Ishikawa (cell line): ENCODE measurements around the gene RPEL1.

Source experiments
- CEBPB ChIP-seq: IDR thresholded peaks from 2 replicates; pipeline ENCODE4 v1.6.1; 2012
- EP300 ChIP-seq: IDR thresholded peaks from 2 replicates; pipeline ENCODE4 v1.6.1; 2012; ENCODE audit warnings: borderline replicate concordance
- FOXM1 ChIP-seq: IDR thresholded peaks from 2 replicates; pipeline ENCODE4 v1.6.1; 2012; ENCODE audit warnings: low read depth, borderline replicate concordance
- MAX ChIP-seq: IDR thresholded peaks from 2 replicates; pipeline ENCODE4 v1.6.1; 2012
- RAD21 ChIP-seq: IDR thresholded peaks from 2 replicates; pipeline ENCODE4 v1.6.1; 2012; ENCODE audit warnings: low read depth
- REST ChIP-seq: IDR thresholded peaks from 2 replicates; pipeline ENCODE4 v1.6.1; 2012; ENCODE audit warnings: low read depth, mild to moderate bottlenecking
- TAF1 ChIP-seq: IDR thresholded peaks from 2 replicates; pipeline ENCODE4 v1.6.1; 2012; ENCODE audit warnings: low read depth, mild to moderate bottlenecking
- YY1 ChIP-seq: IDR thresholded peaks from 2 replicates; pipeline ENCODE4 v1.6.1; 2012; ENCODE audit warnings: low read depth
- ZBTB7A ChIP-seq: IDR thresholded peaks from 2 replicates; pipeline ENCODE4 v1.6.1; 2012; ENCODE audit warnings: low read depth

GRCh38 chr10:103278862-103279298 is 33.2 kb downstream of the RPEL1 start:
- TF ChIP-seq TAF1 (no peak), REST (peak; percentile 99), EP300 (no peak), CEBPB (no peak), MAX (0 out of 2 replicates have a peak, but pooled peaks have one; percentile 54), RAD21 (no peak), YY1 (no peak), ZBTB7A (no peak), FOXM1 (no peak)
